Keratinocyte (primary cell): ENCODE results near the gene KIFAP3.

ENCODE experiments used
- CTCF ChIP-seq, 3 experiments: IDR thresholded peaks in 1 of 3; conservative IDR thresholded peaks in 1 of 3; optimal IDR thresholded peaks in 1 of 3; 2 replicates in 2 of 3; 3 replicates in 1 of 3; pipeline versions ENCODE3 to v1.5.1; 2011; ENCODE audit warnings: low read length in 3 of 3, mild to moderate bottlenecking in 3 of 3, moderate library complexity in 2 of 3, control low read depth in 1 of 3, inconsistent platforms in 1 of 3; ENCODE audit not compliant: insufficient read depth in 2 of 3; ENCODE audit errors: extremely low read depth in 1 of 3
- EZH2 ChIP-seq: IDR thresholded peaks from one replicate; pipeline ENCODE4 v1.6.1; 2012; ENCODE audit warnings: inconsistent platforms, mild to moderate bottlenecking, low read length, moderate library complexity

GRCh38 chr1:170075186-170075585 lies 691 bp upstream of the KIFAP3 start:
- no peak for TF ChIP-seq CTCF (optimal IDR thresholded peaks at IDR 0.05 in 1 of 3, IDR thresholded peaks at IDR 0.05 in 1 of 3, conservative IDR thresholded peaks at IDR 0.05 in 1 of 3; ENCODE audit: extremely low read depth in 1 of 3, insufficient read depth in 2 of 3, low read length in 3 of 3)
- no peak for TF ChIP-seq EZH2
